Measurements from ENCODE around the gene INTS3. TPM values are rescaled to one million over a fixed set of nuclear protein-coding genes. Genes with fewer than 3 reads are reported as not detected.

INTS3 gene
- total RNA-seq, 1 experiment from 2014 or later, result 66.8 TPM

DNA sequence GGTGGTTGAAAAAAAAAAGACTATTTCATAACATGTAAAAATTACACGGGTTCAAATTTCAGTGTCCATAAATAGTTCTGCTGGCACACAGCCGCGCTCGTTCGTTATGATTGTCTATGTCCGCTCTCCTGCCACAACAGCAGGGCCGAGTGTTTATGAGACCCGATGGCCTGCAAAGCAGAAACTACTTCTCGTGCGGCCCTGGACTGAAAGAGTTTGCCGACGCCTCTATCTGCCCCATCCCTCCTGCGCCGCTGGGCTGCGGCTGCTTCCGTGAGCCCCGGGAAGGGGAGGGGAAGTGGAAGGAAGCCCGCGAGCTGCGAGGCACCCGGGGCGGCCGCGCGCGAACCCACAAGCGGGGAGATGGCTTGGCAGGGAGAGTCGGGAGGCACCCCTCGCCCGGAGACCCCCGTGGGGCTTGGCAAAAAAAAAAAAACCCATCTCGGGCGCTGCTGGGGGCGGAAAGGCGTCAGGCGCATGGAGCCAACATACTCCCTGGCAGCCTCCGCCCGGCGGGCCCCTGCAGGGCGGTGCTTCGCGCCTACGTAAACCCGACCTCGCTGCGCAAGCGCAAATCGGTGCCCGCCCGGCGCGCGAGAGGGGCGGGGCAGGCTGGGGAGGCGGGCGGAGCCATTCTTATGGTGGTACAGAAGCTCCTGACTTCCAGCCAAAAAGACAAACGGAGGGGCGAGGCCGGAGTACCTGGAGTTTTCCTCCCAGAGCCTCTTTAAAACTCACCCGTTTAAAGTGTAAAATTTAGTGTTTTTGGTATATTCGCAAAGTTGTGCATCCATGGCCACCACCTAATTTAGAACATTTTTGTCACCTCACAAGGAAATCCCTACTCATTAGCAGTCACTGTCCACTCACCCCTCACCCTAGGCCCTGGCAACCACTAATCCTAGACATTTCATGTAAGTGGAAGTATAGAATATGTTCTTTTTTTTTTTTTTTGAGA lies 55.7 kb downstream of the INTS3 start (continued):
- peak; percentile 64; the same call in 1 of the 2 replicates for TF ChIP-seq ETV6 (CRISPR knock-in tag; IDR thresholded peaks at IDR 0.05)
- TF ChIP-seq, protein P1, sequence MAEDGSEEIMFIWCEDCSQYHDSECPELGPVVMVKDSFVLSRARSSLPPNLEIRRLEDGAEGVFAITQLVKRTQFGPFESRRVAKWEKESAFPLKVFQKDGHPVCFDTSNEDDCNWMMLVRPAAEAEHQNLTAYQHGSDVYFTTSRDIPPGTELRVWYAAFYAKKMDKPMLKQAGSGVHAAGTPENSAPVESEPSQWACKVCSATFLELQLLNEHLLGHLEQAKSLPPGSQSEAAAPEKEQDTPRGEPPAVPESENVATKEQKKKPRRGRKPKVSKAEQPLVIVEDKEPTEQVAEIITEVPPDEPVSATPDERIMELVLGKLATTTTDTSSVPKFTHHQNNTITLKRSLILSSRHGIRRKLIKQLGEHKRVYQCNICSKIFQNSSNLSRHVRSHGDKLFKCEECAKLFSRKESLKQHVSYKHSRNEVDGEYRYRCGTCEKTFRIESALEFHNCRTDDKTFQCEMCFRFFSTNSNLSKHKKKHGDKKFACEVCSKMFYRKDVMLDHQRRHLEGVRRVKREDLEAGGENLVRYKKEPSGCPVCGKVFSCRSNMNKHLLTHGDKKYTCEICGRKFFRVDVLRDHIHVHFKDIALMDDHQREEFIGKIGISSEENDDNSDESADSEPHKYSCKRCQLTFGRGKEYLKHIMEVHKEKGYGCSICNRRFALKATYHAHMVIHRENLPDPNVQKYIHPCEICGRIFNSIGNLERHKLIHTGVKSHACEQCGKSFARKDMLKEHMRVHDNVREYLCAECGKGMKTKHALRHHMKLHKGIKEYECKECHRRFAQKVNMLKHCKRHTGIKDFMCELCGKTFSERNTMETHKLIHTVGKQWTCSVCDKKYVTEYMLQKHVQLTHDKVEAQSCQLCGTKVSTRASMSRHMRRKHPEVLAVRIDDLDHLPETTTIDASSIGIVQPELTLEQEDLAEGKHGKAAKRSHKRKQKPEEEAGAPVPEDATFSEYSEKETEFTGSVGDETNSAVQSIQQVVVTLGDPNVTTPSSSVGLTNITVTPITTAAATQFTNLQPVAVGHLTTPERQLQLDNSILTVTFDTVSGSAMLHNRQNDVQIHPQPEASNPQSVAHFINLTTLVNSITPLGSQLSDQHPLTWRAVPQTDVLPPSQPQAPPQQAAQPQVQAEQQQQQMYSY (CRISPR knock-in tag; IDR thresholded peaks at IDR 0.05), result no peak
- TF ChIP-seq HMGA2 (CRISPR knock-in tag; IDR thresholded peaks at IDR 0.05), result no peak
- TF ChIP-seq, protein P2, sequence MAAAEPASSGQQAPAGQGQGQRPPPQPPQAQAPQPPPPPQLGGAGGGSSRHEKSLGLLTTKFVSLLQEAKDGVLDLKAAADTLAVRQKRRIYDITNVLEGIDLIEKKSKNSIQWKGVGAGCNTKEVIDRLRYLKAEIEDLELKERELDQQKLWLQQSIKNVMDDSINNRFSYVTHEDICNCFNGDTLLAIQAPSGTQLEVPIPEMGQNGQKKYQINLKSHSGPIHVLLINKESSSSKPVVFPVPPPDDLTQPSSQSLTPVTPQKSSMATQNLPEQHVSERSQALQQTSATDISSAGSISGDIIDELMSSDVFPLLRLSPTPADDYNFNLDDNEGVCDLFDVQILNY (CRISPR knock-in tag; IDR thresholded peaks at IDR 0.05), result peak; percentile 62; the same call in 1 of the 2 replicates
- TF ChIP-seq GABPB1 (CRISPR knock-in tag; IDR thresholded peaks at IDR 0.05), result 0 out of 2 replicates have a peak, but pooled peaks have one; percentile 49
- TF ChIP-seq NFYB (CRISPR knock-in tag; conservative IDR thresholded peaks at IDR 0.05; ENCODE audit: low read depth), result no peak
- no peak for TF ChIP-seq ZNF671 (CRISPR knock-in tag; IDR thresholded peaks at IDR 0.05)
- no peak; the same call in 1 of the 2 replicates for TF ChIP-seq MAX (CRISPR knock-in tag; IDR thresholded peaks at IDR 0.05)
- no peak for TF ChIP-seq NR3C1 (CRISPR knock-in tag; conservative IDR thresholded peaks at IDR 0.05; ENCODE audit: low read depth)
- peak; percentile 11; the same call in 1 of the 2 replicates for TF ChIP-seq PRRX2 (CRISPR knock-in tag; IDR thresholded peaks at IDR 0.05)
- TF ChIP-seq TEAD4 (CRISPR knock-in tag; IDR thresholded peaks at IDR 0.05), result no peak
- TF ChIP-seq, protein P3, sequence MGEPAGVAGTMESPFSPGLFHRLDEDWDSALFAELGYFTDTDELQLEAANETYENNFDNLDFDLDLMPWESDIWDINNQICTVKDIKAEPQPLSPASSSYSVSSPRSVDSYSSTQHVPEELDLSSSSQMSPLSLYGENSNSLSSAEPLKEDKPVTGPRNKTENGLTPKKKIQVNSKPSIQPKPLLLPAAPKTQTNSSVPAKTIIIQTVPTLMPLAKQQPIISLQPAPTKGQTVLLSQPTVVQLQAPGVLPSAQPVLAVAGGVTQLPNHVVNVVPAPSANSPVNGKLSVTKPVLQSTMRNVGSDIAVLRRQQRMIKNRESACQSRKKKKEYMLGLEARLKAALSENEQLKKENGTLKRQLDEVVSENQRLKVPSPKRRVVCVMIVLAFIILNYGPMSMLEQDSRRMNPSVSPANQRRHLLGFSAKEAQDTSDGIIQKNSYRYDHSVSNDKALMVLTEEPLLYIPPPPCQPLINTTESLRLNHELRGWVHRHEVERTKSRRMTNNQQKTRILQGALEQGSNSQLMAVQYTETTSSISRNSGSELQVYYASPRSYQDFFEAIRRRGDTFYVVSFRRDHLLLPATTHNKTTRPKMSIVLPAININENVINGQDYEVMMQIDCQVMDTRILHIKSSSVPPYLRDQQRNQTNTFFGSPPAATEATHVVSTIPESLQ (CRISPR knock-in tag; IDR thresholded peaks at IDR 0.05), result no peak
- no peak for TF ChIP-seq IRF2 (CRISPR knock-in tag; IDR thresholded peaks at IDR 0.05; ENCODE audit: borderline replicate concordance, low read depth)
- no peak for TF ChIP-seq FOXK1 (CRISPR knock-in tag; IDR thresholded peaks at IDR 0.05)
- TF ChIP-seq USF1 (CRISPR knock-in tag; IDR thresholded peaks at IDR 0.05), result no peak
- no peak for TF ChIP-seq KAT7 (CRISPR knock-in tag; IDR thresholded peaks at IDR 0.05; ENCODE audit: borderline replicate concordance)
- TF ChIP-seq CREM (CRISPR knock-in tag; IDR thresholded peaks at IDR 0.05), result no peak
